CD4-positive, alpha-beta T cell treated with Interleukin-1 beta for 1 hour (primary cell): Measurements from ENCODE around the gene GTF2A1.
"Not testable (repeated sequence)": the region's sequence is repeated elsewhere in the genome, so short reads cannot be mapped to it uniquely, and the experiment has no call there.

ENCODE experiments used
- DNase-seq, 2 donors: peaks; one replicate each; pipeline ENCODE4 v3.0.0-alpha.2; 2020 to 2022

The GTF2A1 gene

DNA sequence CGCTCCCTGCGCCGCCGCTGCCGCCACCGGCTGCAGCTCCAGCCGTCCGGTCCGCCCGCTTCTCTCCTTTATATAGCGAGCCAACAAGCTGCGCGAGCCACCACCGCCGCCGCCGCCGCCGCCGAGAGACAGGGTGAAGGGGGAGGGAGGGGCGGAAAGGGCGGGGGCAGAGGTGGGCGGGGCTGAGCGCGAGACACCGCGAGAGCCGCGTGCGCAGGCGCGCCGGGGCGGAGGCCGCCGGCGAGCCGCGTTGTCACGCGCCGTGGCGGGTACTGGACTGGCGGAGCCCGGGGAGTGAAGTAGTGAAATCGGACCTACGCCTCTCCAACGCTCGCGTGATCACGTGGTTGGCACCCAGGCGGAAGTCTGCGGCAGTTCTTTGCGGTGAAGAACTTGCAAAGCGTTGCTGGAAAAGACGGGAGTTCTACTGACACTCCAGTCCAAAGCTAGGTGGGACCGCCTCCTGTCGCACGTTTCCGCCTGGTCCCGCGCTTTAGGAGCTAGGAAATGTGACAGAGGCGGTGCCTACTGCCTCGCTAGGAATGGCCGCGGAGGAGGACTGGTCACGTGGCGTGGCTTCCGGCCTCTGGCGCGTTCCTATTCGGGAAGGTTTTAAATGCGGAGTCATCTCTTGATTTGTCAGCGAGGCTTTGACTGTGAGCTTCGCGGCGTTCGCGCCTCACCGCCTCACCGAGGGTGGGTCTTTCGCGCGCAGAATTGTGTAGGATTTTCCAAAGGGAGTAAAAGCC, at the start of gene GTF2A1:
TSS of gene GTF2A1 (minus strand) at position 130 of the 749 bp plus-strand sequence. CDS start 441 bp downstream, outside the sequence.
- DNase-seq = peak; percentile 96

DNA sequence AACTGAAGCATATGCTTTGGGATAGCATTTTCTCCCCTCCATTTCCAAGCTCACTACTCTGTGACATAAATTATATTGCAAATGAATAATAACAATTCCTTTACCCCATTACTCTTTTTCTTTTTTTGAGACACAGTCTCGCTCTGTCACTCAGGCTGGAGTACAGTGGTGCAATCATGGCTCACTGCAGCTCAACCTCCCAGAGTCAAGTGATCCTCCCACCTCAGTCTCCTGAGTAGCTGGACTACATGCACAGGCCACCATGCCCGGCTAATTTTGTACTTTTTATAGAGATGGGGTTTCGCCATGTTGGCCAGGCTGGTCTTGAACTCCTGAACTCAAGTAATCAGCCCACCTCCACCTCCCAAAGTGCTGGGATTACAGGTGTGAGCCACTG, 49.2 kb upstream of the GTF2A1 start:
- DNase-seq = no peak

DNA sequence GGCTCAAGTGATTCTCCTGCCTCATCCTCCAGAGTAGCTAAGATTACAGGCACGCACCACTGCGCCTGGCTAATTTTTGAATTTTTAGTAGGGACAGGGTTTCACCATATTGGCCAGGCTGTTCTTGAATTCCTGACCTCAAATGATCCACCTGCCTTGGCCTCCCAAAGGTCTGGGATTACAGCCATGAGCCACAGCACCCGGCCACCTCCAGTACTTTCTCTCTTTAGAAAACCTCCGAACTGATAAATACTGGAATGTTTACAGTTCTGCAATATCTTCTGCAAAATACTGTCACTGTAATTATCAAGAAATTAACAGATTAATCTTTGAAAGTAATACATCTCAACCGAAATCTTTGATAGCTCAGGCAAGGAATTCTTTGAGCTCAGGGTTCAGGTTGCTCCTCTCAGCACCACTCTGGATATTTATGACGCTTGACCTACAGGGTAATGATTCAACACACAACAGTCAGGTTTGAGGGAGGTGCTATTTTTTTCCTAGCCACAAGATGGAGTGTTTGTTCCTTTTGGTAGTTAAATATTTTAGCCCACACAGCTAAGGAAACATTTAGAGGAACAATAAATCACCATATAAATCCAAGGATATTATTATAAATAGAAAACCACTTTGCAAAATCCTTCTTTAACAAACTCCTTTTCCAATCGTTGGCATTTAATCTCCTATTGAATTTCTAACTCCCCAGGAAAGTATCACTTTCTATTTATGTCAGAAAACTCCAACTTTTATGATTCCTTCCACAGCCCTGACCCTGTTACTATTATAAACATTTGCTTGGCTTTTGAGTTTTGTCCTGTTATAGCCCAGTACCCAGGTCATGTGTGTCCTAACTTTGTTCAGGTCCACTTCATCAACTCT, 48.6 kb upstream of the GTF2A1 start:
- peak in 1 of 2 donors; percentile 51 for DNase-seq

DNA sequence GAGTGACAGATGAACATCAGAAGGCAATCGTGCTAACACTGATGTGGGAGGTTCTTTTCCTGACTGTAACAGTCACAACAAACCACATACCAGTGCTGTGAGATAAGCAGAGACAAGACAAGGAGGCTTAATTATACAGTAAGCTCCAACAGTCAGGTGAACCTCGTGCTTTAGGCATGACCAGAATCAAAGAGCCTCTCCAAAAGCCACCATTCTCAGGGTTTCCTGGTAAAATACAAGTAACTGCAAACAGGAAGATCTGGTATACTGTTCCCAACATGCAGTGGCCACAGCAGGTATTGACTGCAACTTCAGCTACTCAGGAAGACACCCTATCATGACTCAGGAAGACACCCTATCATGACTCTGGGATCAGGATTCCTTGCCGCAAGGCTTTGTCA, 47.3 kb upstream of the GTF2A1 start:
- DNase-seq = no peak

DNA sequence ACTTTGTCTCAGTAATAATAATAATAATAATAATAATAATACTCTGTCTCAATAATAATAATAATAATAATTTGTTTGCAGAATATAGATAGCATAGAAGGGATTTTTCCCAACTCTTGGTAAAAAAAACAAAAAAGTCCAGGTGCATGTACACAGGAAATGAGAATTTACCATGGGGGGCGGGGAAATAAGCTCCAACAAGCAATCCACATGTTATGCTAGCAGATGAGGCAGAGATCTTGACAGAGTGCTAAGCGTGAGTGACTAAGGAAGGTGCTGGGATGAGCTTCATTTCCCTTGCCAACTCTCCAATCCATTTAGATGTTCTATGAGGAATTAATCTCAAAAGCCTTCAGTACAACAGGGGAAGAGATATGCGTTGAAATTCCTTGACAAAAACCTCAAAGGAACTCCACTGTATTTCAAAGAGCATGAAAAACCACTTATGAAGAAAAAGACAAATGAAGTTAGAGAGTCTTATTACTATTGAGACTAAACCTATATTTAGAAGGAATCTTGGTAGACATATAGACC, 44.9 kb upstream of the GTF2A1 start:
- no peak for DNase-seq

DNA sequence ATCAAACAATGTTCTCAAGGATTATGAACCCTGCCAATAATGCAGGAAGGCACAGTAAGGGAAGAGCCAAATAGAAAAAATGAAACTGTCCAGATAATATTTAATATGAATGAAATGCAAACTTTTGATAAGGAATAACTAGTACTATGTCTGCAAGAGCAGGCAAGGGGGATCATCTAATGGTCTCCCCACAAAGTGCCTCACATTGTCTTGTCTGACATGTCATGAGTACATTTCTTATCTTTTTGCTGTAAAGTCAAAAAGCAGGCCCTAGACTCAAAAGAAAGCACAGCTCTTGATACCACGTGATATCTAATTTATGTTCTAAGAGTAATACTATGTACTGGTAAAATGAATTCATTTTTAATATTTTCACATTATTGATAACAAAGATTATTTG, 43.9 kb upstream of the GTF2A1 start:
- DNase-seq = no peak

DNA sequence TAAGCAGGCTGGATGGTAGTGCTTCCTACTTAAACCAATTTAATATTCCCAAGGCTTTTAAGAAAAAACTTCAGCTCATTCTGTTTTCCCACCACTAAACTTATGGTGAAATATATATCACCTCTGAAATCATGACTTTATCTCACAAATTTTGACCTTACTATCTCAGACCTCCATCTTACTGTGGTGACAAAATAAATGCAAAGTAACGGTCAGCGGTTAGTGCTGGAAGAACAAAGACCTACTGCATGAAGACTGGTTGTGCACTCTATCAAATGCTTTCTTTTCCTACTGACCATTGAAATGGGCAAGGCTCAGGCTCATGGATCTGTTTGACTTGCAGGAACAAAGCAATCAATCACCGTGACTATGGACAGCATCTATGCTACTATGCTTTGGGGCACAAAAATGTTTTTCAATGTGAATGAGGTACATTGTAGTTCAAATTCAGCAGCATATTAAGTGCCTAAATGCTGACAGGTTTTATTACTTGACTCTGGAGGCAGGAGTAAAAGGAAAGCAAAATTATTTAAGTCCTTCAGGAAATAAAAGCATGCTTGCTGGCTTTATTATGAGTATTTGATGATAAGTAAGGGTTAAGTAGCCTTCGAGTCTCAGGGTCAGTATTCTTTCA, 43.1 kb upstream of the GTF2A1 start:
- no peak for DNase-seq

DNA sequence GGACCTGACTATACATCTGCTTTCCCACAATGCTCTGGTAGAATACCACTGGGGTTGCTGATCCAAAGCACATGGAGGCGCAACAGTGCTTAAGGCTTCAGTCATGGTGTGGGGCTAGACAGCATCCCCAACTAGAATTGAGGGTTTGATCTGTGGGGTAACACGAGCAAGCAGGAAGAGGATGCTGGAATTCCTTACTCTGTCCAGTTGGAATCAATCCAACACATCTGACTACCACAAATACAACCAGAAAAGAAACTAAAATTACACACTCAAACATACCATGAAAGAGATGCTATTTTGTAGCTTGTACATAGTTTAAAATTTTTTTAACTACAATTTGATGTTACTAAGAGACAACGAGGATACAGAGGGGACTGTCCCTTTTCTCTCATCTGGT, 40.4 kb upstream of the GTF2A1 start:
- no peak for DNase-seq

DNA sequence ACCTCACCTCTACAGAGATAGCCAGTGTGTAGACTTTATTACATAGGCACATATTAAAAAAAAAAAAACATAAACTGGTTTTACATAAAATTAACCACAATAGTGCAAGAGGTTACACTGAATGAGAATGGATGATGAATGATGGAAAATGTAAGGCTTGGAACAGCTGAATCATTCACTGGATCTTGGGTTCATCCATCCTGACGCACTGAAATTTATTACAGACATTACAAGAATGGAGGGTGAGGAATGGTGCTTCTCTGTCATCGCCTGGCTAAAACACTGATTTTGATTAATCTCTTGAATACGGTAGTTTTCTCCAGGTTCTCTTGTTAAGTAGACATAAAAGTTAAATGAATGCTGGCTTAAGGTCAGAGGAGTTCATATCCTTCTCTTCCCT, 40.0 kb upstream of the GTF2A1 start:
- DNase-seq = no peak

DNA sequence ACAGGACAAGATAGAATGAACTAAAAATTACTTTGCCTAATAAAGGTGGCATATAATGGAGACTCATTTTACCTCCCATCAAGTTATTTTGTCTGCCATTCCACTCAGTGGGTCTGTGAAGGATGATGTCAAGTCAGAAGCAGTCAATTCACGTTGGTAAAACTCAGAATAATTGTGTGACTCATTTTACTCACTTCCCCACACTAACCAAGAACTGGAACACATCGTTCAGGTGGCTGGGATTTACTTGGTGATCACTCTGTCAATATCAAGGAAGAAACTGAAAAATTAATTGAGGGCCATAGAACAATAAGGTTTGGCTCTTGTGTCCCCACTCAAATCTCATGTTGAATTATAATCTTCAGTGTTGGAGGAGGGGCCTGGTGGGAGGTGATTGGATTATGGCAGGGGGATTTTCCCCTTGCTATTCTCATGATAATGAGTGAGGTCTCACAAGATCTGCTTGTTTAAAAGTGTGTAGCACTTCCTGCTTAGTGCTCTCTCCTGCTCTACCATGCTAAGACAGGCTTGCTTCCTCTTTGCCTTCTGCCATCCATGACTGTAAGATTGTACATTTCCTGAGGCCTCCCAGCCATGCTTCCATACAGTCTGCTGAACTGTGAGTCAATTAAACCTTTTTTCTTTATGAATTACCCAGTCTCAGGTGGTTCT, 35.7 kb upstream of the GTF2A1 start:
- DNase-seq = no peak

DNA sequence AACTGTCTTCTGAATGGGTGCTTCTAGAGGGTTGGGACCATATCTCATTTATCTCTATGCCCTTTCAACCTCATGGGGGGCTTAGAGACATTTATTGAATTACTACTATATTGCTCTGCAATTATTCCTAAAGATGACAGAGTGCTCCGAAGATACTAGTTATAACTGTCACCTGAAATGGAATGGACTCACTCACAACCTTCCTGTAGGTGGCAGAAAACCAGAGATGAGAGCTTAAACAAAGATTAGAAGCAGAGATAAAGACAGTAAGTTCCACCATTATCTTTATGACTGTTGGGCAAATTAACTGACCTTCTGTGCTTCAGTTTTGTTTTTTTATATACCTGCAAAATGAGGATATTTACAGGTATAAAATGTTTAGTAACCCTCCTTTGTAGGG, 31.5 kb upstream of the GTF2A1 start:
- DNase-seq = no peak

DNA sequence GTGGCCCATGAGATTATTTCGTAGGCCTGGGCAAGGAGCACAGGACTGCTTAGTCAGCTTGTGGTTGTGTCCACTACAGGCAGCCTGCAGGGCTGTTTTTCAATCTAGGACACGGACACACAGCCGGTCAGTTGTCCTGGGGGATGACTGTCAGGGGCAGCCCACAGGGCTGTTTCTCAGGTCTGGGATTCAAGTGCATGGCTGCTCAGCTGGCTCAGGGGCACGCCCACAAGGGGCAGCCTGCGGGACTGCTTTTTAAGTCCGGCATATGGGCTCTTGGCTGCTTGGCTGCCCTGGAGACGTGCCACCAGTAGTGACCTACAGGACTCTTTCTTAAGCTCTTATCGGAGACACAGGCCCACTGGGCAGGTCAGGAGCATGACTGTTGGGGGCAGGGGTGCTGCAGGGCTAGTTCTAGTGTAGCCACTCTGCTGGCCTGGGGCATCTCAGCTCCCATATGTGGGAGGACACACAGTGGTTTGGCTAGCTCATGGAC, 26.6 kb upstream of the GTF2A1 start:
- DNase-seq = no peak

DNA sequence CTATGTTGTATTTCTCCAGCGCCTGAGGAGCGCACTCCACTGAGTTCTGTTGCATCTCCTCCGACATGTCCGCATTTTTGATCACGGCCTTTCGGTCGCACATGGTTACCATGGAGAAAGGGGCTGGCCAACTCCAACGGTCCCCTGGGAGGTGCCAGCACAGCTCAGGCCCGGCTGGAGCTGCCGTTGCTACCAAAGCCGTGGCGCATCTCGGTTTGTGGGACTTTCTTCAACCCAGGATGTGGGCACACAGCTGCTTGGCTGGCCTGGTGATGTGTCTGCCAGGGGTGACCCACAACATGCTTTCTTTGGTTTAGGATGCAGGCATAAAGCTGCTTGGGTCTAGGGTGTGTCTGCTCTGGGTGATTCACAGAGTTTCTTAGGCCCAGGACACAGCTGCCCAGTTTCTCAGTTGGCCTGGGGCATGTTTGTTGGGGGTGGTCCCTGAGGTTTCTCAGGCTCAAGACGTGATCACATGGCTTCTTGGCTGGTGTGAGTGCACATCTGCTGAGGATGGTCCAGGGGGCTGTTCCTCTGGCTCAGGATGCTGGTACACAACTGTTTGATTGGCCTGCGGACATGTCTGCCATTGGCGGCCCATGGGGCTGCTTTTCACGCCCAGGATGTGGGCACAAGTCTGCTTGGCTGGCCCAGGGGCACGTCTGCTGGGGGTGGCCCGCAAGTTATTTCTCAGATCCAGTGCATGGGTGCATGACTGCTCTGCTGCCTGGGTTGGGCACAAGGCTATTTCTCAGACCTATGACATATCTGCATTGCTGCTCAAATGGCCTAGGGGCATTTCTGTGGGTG, 25.9 kb upstream of the GTF2A1 start:
- DNase-seq = no peak

DNA sequence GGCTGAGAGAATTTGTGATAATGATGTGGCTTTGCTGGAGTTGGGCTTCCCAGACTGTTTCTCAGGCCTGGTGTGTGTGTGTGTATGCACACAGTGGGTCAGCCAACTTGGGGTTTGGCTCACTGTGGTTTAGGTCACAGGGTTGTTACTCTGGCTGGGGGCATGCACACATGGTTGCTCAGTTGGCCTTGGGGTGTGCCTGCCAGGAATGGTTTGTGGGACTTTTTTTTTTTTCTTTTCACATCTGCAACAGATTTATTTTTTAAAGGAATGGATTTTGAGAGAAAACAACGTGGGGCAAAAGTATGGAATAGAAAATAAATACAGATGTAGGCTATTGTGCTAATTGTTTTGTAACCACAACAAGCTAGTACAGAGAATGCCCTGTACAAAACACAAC, 25.0 kb upstream of the GTF2A1 start:
- no peak for DNase-seq

DNA sequence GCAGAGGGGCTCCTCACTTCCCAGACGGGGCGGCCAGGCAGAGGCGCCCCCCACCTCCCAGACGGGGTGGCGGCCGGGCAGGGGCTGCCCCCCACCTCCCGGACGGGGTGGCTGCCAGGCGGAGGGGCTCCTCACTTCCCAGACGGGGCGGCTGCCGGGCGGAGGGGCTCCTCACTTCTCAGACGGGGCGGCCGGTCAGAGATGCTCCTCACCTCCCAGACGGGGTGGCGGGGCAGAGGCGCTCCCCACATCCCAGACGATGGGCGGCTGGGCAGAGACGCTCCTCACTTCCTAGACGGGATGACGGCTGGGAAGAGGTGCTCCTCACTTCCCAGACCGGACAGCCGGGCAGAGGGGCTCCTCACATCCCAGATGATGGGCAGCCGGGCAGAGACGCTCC, 23.7 kb upstream of the GTF2A1 start:
- DNase-seq = not testable (repeated sequence)

DNA sequence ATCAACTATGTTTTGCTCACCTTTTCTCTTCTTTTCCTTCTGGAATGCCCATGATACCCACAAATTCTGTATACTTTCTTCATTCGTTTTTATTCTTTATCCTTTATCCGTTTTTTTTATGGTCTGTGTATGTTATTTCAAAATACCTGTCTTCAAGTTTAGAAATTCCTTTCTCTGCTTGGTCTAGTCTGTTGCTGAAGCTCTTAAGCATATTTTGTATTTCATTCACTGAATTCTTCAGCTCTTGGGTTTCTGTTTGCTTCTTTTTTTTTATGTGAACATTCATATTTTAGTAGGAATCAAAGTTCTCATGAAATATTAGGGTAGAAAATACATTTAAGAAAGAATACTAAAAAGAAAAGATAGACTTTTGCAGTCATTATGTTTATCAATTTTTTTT, 22.7 kb upstream of the GTF2A1 start:
- DNase-seq = no peak

DNA sequence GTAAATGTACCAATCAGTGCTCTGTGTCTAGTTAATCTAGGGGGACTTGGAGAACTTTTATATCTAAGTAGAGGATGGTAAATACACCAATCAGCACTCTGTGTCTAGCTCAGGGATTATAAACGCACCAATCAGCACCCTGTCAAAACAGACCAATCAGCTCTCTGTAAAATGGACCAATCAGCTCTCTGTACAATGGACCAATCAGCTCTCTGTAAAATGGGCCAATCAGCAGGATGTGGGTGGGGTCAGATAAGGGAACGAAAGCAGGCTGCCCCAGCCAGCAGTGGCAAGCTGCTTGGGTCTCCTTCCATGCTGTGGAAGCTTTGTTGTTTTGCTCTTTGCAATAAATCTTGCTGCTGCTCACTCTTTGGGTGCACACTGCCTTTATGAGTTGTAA, 16.1 kb upstream of the GTF2A1 start:
- not testable (repeated sequence) for DNase-seq

DNA sequence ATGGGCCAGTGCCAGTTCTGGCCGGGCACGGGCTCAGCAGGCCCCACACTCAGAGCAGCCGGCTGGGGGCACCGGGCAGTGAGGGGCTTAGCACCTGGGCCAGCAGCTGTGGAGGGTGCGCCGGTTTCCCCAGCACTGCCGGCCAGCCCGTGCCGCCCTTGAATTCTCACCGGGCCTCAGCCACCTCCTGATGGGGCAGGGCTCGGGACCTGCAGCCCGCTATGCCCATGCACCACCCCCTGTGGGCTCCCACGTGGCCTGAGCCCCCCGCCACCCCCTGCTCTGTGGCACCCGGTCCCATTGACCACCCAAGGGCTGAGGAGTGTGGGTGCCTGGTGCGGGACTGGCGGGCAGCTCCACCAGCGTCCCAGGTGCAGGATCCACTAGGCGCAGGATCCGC, 15.4 kb upstream of the GTF2A1 start:
- DNase-seq = no peak

DNA sequence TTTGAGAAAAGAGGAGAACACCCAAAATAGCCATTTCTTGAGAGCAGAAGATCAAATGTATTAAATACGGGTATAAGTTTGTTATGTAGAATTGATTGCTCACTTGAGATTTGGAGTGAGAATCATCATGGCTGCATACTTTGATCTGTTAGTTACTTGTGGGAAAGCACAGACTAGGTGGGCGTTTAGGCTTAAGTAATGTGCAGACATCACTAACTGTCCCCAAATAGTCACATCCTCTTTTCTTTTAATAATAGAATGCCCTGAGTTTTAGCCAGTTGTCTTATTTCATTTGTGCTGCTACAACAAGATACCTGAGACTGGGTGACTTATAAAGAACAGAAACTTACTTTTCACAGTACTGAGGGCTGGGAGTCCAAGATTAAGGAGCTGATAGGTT, 14.3 kb upstream of the GTF2A1 start:
- no peak for DNase-seq

DNA sequence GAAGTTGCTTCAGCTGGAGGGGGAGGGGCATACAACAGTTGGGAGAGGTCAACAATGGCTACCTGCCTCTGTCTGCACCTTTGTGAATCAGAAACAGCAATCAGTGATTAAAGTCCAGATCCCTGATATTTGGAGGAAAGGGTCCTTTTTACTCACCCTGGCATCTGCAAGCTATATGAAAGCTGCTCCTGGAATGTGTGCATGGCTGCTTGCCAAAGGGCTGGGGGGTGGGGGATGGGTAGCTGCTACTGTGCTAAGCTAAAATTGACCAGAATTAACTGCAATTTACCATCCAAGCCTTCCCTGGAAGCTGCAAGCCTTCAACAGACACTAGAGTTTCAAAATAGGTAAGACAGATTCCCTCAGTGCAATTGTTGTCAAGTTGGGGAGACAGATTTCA, 13.5 kb upstream of the GTF2A1 start:
- DNase-seq = no peak

DNA sequence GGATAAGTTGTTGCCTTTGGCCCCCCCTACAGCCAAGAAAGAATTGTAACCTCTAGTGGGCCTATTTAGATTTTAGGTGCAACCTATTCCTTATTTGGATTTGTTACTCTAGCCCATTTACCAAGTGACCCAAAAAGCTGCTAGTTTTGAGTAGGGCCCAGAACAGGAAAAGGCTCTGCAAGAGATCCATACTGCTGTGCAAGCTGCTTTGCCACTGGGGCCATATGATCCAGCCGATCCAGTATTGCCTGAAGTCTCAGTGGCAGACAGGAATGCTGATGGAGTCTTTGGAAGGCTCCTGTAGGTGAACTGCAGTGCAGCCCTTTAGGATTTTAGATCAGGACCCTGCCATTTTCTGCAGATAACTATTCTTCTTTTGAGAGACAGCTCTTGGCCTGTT, 12.9 kb upstream of the GTF2A1 start:
- DNase-seq = no peak

DNA sequence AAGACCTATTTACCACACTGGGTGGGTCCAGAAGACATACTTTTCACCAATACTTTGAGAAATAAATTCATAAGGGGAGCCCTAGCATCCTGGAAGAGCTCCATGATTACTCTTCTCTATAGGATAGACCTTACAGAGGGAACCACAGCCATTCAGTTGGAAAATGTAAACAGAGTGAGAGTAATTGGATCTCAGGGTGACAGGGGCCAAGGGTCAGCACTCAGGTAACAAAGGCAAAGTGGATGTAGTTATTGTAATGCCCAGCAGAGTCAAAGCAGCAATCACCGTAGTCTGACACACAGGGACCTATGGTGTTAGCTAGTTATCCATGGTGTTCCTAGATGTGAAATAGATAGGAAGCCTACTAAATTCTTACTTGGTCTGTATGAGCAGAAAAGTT, 10.8 kb upstream of the GTF2A1 start:
- no peak for DNase-seq
